Measurements from ENCODE around the gene DCUN1D2. TPM values are rescaled to one million over a fixed set of nuclear protein-coding genes. Genes with fewer than 3 reads are reported as not detected.

DCUN1D2 gene
- total RNA-seq, 2 experiments from 2014 or later: 9.2 to 16.5 TPM

DNA sequence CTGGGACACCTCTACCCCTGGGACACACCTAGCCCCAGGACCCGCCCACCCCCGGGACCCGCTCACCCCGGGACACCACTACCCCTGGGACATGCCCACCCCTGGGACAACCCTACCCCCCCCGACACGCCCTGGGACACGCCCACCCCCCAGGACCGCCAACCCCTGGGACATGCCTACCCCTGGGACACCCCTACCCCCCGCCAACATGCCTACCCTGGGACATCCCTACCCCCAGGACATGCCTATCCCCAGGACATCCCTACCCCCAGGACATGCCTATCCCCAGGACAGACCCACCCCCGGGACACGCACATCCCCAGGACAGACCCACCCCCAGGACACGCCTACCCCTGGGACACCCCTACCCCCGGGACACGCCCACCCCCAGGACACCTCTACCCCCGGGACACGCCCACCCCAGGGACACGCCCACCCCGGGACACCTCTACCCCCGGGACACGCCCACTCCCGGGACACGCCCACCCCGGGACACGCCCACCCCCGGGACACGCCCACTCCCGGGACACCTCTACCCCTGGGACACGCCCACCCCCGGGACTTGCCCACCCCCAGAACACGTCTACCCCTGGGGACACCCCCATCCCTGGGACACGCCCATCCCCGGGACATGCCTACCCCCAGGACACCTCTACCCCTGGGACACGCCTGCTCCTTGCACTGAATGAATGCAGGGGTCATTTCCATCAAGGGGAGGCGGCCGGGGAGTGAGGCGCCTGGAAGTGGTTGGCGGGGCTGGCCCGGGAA is 69.5 kb downstream of the DCUN1D2 start:
- H3K27ac ChIP-seq (ENCODE audit: low read depth, low read length, poor library complexity, severe bottlenecking): no peak overlapping the region
- no peaks in the 10 kb centered on the region for H3K9me3 ChIP-seq (ENCODE audit: low read length)
- H3K9me2 ChIP-seq (ENCODE audit: insufficient read depth, low read length): no peaks in the 10 kb centered on the region
- H3K79me2 ChIP-seq (ENCODE audit: insufficient read depth, low read depth, low read length): no peaks in the 10 kb centered on the region
- no peak overlapping the region for H2AFZ ChIP-seq (ENCODE audit: low read length)
- no peaks in the 10 kb centered on the region for H4K20me1 ChIP-seq (ENCODE audit: insufficient read depth, low read length)
- H3K4me1 ChIP-seq (ENCODE audit: insufficient read depth, low read length, poor library complexity, severe bottlenecking): peaks cover 4% of the 10 kb centered on the region
- ChIA-PET POLR2A (no interaction called here), CTCF (ENCODE audit: unreplicated experiment) (no interaction called here)
- TF ChIP-seq CTCF (conservative IDR thresholded peaks at IDR 0.05; ENCODE audit: low read length) (no peak), EZH2phosphoT487 (IDR thresholded peaks at IDR 0.05; ENCODE audit: borderline replicate concordance, low read depth, low read length) (no peak)
- no peak overlapping the region for H3K4me3 ChIP-seq (ENCODE audit: low read depth, low read length, poor library complexity, severe bottlenecking)
- intact Hi-C loops (cut with micrococcal nuclease; ENCODE audit: unreplicated experiment): no loop called here
- DNase-seq (ENCODE audit: low spot score): no peak
- H3K4me2 ChIP-seq (ENCODE audit: low read length): no peak overlapping the region
- BruUV-seq (replicated peaks): no TSS peak
- H3K36me3 ChIP-seq (ENCODE audit: insufficient read depth, low read length): no peaks in the 10 kb centered on the region

- POLR2A ChIA-PET: no interaction called here
- intact Hi-C loops (cut with micrococcal nuclease; ENCODE audit: unreplicated experiment): no loop called here
- DNase-seq (ENCODE audit: low spot score): no peak
- Histone ChIP-seq H3K4me2 (ENCODE audit: low read length) (no peak overlapping the region), H3K9me2 (ENCODE audit: insufficient read depth, low read length) (no peaks in the 10 kb centered on the region), H3K4me3 (ENCODE audit: low read depth, low read length, poor library complexity, severe bottlenecking) (no peak overlapping the region), H3K79me2 (ENCODE audit: insufficient read depth, low read depth, low read length) (no peaks in the 10 kb centered on the region), H2AFZ (ENCODE audit: low read length) (no peak overlapping the region), H4K20me1 (ENCODE audit: insufficient read depth, low read length) (no peaks in the 10 kb centered on the region), H3K27ac (ENCODE audit: low read depth, low read length, poor library complexity, severe bottlenecking) (no peak overlapping the region), H3K9me3 (ENCODE audit: low read length) (no peaks in the 10 kb centered on the region), H3K36me3 (ENCODE audit: insufficient read depth, low read length) (no peaks in the 10 kb centered on the region), H3K4me1 (ENCODE audit: insufficient read depth, low read length, poor library complexity, severe bottlenecking) (peaks cover 4% of the 10 kb centered on the region)
- CTCF ChIA-PET (ENCODE audit: unreplicated experiment): no interaction called here
- TF ChIP-seq CTCF (conservative IDR thresholded peaks at IDR 0.05; ENCODE audit: low read length) (no peak), EZH2phosphoT487 (IDR thresholded peaks at IDR 0.05; ENCODE audit: borderline replicate concordance, low read depth, low read length) (no peak)
- BruUV-seq (replicated peaks): no TSS peak
These were observed 70.3 kb downstream of the DCUN1D2 start for GRCh38 chr13:113420232-113420631.

DNA sequence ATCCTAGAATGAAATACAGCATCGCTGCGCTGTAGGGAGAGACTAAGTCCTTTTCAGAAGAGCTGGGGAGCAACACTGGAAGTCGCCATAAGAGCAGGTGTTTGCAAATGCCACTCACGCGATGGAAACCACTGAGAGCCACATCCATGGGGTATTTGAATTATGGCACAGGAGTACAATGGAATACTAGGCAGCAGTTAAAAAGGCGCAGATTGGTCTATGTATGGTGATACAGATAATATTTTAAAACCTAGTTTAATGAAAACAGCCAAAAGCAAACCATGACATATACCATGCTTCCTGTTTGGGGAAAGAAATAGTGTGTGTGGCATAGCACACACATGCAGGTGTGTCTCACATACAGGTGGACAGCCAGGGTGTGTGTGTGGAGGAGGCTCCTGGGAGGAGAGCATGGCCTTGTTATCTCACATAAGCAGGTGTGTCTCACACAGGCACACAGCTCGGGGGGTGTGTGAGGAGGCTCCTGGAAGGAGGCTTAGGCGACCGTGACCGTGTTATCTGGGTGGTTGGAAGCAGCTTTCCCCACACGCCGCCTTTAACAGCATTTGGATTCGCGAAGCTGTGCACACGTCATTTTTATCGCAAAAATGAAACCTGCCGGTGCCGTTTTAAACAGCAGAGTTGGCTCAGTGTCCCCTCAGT is 70.8 kb downstream of the DCUN1D2 start:
- Histone ChIP-seq H3K9me2 (ENCODE audit: insufficient read depth, low read length) (no peaks in the 10 kb centered on the region), H3K36me3 (ENCODE audit: insufficient read depth, low read length) (no peaks in the 10 kb centered on the region), H3K27ac (ENCODE audit: low read depth, low read length, poor library complexity, severe bottlenecking) (no peak overlapping the region), H3K79me2 (ENCODE audit: insufficient read depth, low read depth, low read length) (no peaks in the 10 kb centered on the region), H2AFZ (ENCODE audit: low read length) (no peak overlapping the region), H4K20me1 (ENCODE audit: insufficient read depth, low read length) (no peaks in the 10 kb centered on the region), H3K9me3 (ENCODE audit: low read length) (no peaks in the 10 kb centered on the region), H3K4me2 (ENCODE audit: low read length) (no peak overlapping the region), H3K4me3 (ENCODE audit: low read depth, low read length, poor library complexity, severe bottlenecking) (no peak overlapping the region), H3K4me1 (ENCODE audit: insufficient read depth, low read length, poor library complexity, severe bottlenecking) (peaks cover 4% of the 10 kb centered on the region)
- POLR2A ChIA-PET: no interaction called here
- CTCF ChIA-PET (ENCODE audit: unreplicated experiment): no interaction called here
- TF ChIP-seq EZH2phosphoT487 (IDR thresholded peaks at IDR 0.05; ENCODE audit: borderline replicate concordance, low read depth, low read length) (no peak), CTCF (conservative IDR thresholded peaks at IDR 0.05; ENCODE audit: low read length) (no peak)
- BruUV-seq (replicated peaks): no TSS peak
- intact Hi-C loops (cut with micrococcal nuclease; ENCODE audit: unreplicated experiment): no loop called here
- DNase-seq (ENCODE audit: low spot score): no peak
